H9 (cell line): ENCODE measurements around the gene LUZP2. TPM values are rescaled to one million over a fixed set of nuclear protein-coding genes. Genes with fewer than 3 reads are reported as not detected.

Source experiments
- DNase-seq: peaks from one replicate; pipeline ENCODE4 v3.0.0-alpha.2; 2017
- H2AFZ ChIP-seq: one replicate; pipeline ENCODE4 v1.6.1; 2013; ENCODE audit warnings: mild to moderate bottlenecking, low read length, control low read depth, moderate library complexity
- H2AK5ac ChIP-seq: 2 replicates; pipeline ENCODE4 v1.6.1; 2013; ENCODE audit warnings: low read length, control low read depth, mixed read lengths; ENCODE audit not compliant: insufficient read length
- H2BK120ac ChIP-seq: one replicate; pipeline ENCODE4 v1.6.1; 2013; ENCODE audit warnings: low read depth, mild to moderate bottlenecking, low read length, control low read depth, inconsistent platforms; ENCODE audit not compliant: poor library complexity, severe bottlenecking
- H2BK12ac ChIP-seq: 2 replicates; pipeline ENCODE4 v1.6.1; 2013; ENCODE audit warnings: low read length, control low read depth, mixed read lengths, low read depth; ENCODE audit not compliant: insufficient read length
- H2BK15ac ChIP-seq: 2 replicates; pipeline ENCODE4 v1.6.1; 2013; ENCODE audit warnings: low read depth, low read length, control low read depth
- H2BK20ac ChIP-seq: one replicate; pipeline ENCODE4 v1.6.1; 2013; ENCODE audit warnings: low read depth, mild to moderate bottlenecking, low read length, control low read depth, inconsistent platforms; ENCODE audit not compliant: poor library complexity, severe bottlenecking
- H2BK5ac ChIP-seq: 2 replicates; pipeline ENCODE4 v1.6.1; 2013; ENCODE audit warnings: low read length, control low read depth, mixed read lengths; ENCODE audit not compliant: insufficient read length
- H3K14ac ChIP-seq: 2 replicates; pipeline ENCODE4 v1.6.1; 2013; ENCODE audit warnings: low read length, control low read depth; ENCODE audit not compliant: insufficient read depth
- H3K18ac ChIP-seq: 2 replicates; pipeline ENCODE4 v1.6.1; 2013; ENCODE audit warnings: low read depth, mild to moderate bottlenecking, mixed read lengths, low read length, control low read depth; ENCODE audit not compliant: insufficient read length
- H3K23ac ChIP-seq: 2 replicates; pipeline ENCODE4 v1.6.1; 2013; ENCODE audit warnings: low read length, control low read depth, mixed read lengths, low read depth; ENCODE audit not compliant: insufficient read length
- H3K23me2 ChIP-seq: 2 replicates; pipeline ENCODE4 v1.6.1; 2013; ENCODE audit warnings: low read depth, mild to moderate bottlenecking, mixed read lengths, low read length, control low read depth; ENCODE audit not compliant: insufficient read length, poor library complexity, severe bottlenecking
- H3K27ac ChIP-seq: 2 replicates; pipeline ENCODE4 v1.5.1; 2013; ENCODE audit warnings: low read length, control low read depth, mixed read lengths, low read depth; ENCODE audit not compliant: insufficient read length
- H3K27me3 ChIP-seq: 2 replicates; pipeline ENCODE4 v1.6.1; 2013; ENCODE audit warnings: low read length, control low read depth, inconsistent platforms; ENCODE audit not compliant: insufficient read depth
- H3K4ac ChIP-seq: 2 replicates; pipeline ENCODE4 v1.6.1; 2013; ENCODE audit warnings: low read depth, mild to moderate bottlenecking, control low read depth, inconsistent platforms, low read length, moderate library complexity
- H3K4me1 ChIP-seq: 2 replicates; pipeline ENCODE4 v1.6.1; 2013; ENCODE audit warnings: low read length, control low read depth, inconsistent platforms; ENCODE audit not compliant: insufficient read depth
- H3K4me2 ChIP-seq: 2 replicates; pipeline ENCODE4 v1.6.1; 2013; ENCODE audit warnings: low read length, control low read depth, mixed read lengths; ENCODE audit not compliant: insufficient read length, insufficient read depth
- H3K56ac ChIP-seq: 2 replicates; pipeline ENCODE4 v1.6.1; 2013; ENCODE audit warnings: low read depth, mild to moderate bottlenecking, mixed read lengths, low read length, control low read depth; ENCODE audit not compliant: insufficient read length
- H3K79me1 ChIP-seq: 2 replicates; pipeline ENCODE4 v1.6.1; 2013; ENCODE audit warnings: low read depth, mild to moderate bottlenecking, moderate library complexity, low read length, control low read depth, inconsistent platforms; ENCODE audit not compliant: insufficient read depth, poor library complexity, severe bottlenecking
- H3K79me2 ChIP-seq: 2 replicates; pipeline ENCODE4 v1.6.1; 2013; ENCODE audit warnings: low read length, control low read depth, inconsistent platforms; ENCODE audit not compliant: insufficient read depth
- H3K9ac ChIP-seq: 2 replicates; pipeline ENCODE4 v1.6.1; 2013; ENCODE audit warnings: low read length, control low read depth, mixed read lengths; ENCODE audit not compliant: insufficient read length; ENCODE audit errors: extremely low read depth
- H3K9me3 ChIP-seq: one replicate; pipeline ENCODE4 v1.6.1; 2013; ENCODE audit warnings: low read depth, low read length, inconsistent platforms; ENCODE audit not compliant: control insufficient read depth
- H3T11ph ChIP-seq: one replicate; pipeline ENCODE4 v1.6.1; 2013; ENCODE audit warnings: mild to moderate bottlenecking, low read length, control low read depth, inconsistent platforms
- H4K20me1 ChIP-seq: one replicate; pipeline ENCODE4 v1.6.1; 2013; ENCODE audit not compliant: control insufficient read depth, insufficient read length, insufficient read depth
- H4K5ac ChIP-seq: 2 replicates; pipeline ENCODE4 v1.6.1; 2013; ENCODE audit warnings: low read depth, mild to moderate bottlenecking, mixed read lengths, low read length, control low read depth; ENCODE audit not compliant: insufficient read length
- H4K8ac ChIP-seq: replicated peaks from 2 replicates; pipeline ENCODE4 v1.6.1; 2013; ENCODE audit warnings: low read length, control low read depth, mixed read lengths, low read depth; ENCODE audit not compliant: insufficient read length
- H4K91ac ChIP-seq: 2 replicates; pipeline ENCODE4 v1.6.1; 2013; ENCODE audit warnings: low read depth, mild to moderate bottlenecking, moderate library complexity, mixed read lengths, low read length, control low read depth; ENCODE audit not compliant: insufficient read length
- H3K27ac Mint-ChIP-seq, 3 experiments: 2 replicates in 2 of 3; 3 replicates in 1 of 3; pipeline ENCODE4 v1.8.0; 2020 to 2021; ENCODE audit warnings: mixed read lengths in 3 of 3, mild to moderate bottlenecking in 1 of 3, moderate library complexity in 1 of 3
- H3K27me3 Mint-ChIP-seq: 2 replicates; pipeline ENCODE4 v1.8.0; 2021; ENCODE audit warnings: low read depth, mild to moderate bottlenecking, moderate library complexity, mixed read lengths
- H3K36me3 Mint-ChIP-seq, 3 experiments: 2 replicates in 2 of 3; 3 replicates in 1 of 3; pipeline ENCODE4 v1.8.0; 2020 to 2021; ENCODE audit warnings: low read depth in 3 of 3, mixed read lengths in 3 of 3; ENCODE audit not compliant: insufficient read depth in 1 of 3
- H3K4me1 Mint-ChIP-seq, 2 experiments: 2 replicates each; pipeline ENCODE4 v1.8.0; 2020; ENCODE audit warnings: mixed read lengths in 2 of 2
- H3K4me3 Mint-ChIP-seq, 2 experiments: 2 replicates in 1 of 2; 3 replicates in 1 of 2; pipeline ENCODE4 v1.8.0; 2020 to 2021; ENCODE audit warnings: mild to moderate bottlenecking in 2 of 2, mixed read lengths in 2 of 2, moderate library complexity in 1 of 2
- H3K9me3 Mint-ChIP-seq, 2 experiments: 2 replicates in 1 of 2; 3 replicates in 1 of 2; pipeline ENCODE4 v1.8.0; 2020; ENCODE audit warnings: mild to moderate bottlenecking in 2 of 2, mixed read lengths in 2 of 2, moderate library complexity in 1 of 2
- WGBS: extraction: QIAGEN DNeasy Blood & Tissue Kit; methylation state at CpG from one replicate; pipeline ENCODE4 v1.1.7; 2013; ENCODE audit warnings: missing lambda C conversion rate, low lambda C conversion rate, mixed read lengths; ENCODE audit not compliant: insufficient read length; ENCODE audit errors: extremely low coverage; 5-methylcytosine and 5-hydroxymethylcytosine counted together
- total RNA-seq: library from RNA; stranded (reverse); gene quantifications from 2 replicates; pipeline ENCODE4 v1.2.1, GENCODE V29; 2021
- TF ChIP-seq, protein P1 (sequence below): fragments of 200-600 bp; sonication (generic); conservative IDR thresholded peaks from 3 replicates; pipeline ENCODE4 v1.8.0; 2021; ENCODE audit warnings: antibody characterized with exemption, mild to moderate bottlenecking

Gene LUZP2
- total RNA-seq, 1 experiment from 2014 or later = 25.4 TPM

DNA sequence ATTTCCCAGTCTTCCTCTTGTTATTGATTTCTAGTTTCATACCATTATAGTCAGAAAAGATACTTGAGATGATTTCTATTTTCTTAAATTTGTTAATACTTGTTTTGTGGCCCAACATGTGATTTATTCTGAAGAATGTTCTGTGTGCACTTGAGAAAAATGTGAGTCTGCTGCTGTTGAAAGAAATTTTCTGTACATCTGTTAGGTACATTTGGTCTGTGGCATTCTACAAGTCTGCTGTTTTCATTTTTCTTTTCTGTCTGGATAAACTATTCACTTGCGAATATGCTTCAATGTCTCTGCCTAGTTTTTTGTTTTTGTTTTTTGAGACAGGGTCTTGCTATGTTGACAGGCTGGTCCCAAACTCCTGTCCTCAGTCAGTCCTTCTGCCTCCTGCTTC lies 26.4 kb upstream of the LUZP2 start:
- Histone ChIP-seq H4K5ac (no peak overlapping the region), H3T11ph (no peak overlapping the region), H2AFZ (no peak overlapping the region), H3K9ac (no peak overlapping the region), H3K9me3 (no peaks in the 10 kb centered on the region), H4K91ac (no peak overlapping the region), H2BK15ac (no peak overlapping the region), H3K23me2 (peaks cover 2% of the 10 kb centered on the region), H4K8ac (no peak overlapping the region), H3K27me3 (no peaks in the 10 kb centered on the region), H3K4me1 (no peaks in the 10 kb centered on the region), H3K4ac (no peak overlapping the region), H2AK5ac (no peak overlapping the region), H3K27ac (no peak overlapping the region), H2BK12ac (no peak overlapping the region), H3K79me1 (no peaks in the 10 kb centered on the region), H3K18ac (no peak overlapping the region), H2BK20ac (no peak overlapping the region), H4K20me1 (no peaks in the 10 kb centered on the region), H3K56ac (no peak overlapping the region), H3K79me2 (no peaks in the 10 kb centered on the region), H2BK120ac (no peak overlapping the region), H3K23ac (no peak overlapping the region), H2BK5ac (no peak overlapping the region), H3K4me2 (no peak overlapping the region), H3K14ac (no peak overlapping the region)
- H3K27ac Mint-ChIP-seq = no peak overlapping the region
- peaks cover 0 to 9% (median 2%) of the 10 kb centered on the region in 3 experiments; a peak in 4 of 7 replicates for H3K36me3 Mint-ChIP-seq
- no peak overlapping the region for H3K4me3 Mint-ChIP-seq
- TF ChIP-seq, protein P1, sequence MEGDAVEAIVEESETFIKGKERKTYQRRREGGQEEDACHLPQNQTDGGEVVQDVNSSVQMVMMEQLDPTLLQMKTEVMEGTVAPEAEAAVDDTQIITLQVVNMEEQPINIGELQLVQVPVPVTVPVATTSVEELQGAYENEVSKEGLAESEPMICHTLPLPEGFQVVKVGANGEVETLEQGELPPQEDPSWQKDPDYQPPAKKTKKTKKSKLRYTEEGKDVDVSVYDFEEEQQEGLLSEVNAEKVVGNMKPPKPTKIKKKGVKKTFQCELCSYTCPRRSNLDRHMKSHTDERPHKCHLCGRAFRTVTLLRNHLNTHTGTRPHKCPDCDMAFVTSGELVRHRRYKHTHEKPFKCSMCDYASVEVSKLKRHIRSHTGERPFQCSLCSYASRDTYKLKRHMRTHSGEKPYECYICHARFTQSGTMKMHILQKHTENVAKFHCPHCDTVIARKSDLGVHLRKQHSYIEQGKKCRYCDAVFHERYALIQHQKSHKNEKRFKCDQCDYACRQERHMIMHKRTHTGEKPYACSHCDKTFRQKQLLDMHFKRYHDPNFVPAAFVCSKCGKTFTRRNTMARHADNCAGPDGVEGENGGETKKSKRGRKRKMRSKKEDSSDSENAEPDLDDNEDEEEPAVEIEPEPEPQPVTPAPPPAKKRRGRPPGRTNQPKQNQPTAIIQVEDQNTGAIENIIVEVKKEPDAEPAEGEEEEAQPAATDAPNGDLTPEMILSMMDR = no peak
- H3K4me1 Mint-ChIP-seq = 0 out of 4 replicates have a peak, but pooled peaks cover 0 to under 1% of the 10 kb centered on the region in 2 experiments
- H3K27me3 Mint-ChIP-seq = no peaks in the 10 kb centered on the region
- H3K9me3 Mint-ChIP-seq = peaks cover under 1 to 8% of the 10 kb centered on the region in 2 experiments; a peak in 4 of 5 replicates
- no CpG with 5 or more reads among the region's 1 CpG for WGBS
- DNase-seq = no peak
